ENCODE measurements around the gene MYO18B. TPM values are rescaled to one million over a fixed set of nuclear protein-coding genes. Genes with fewer than 3 reads are reported as not detected.

Gene MYO18B
- total and polyA plus RNA-seq, 2 of the 8 experiments (the other 6 are each of a cell fraction or from before 2014, with no cell fraction given) = 0.62 to 0.78 TPM

- Histone ChIP-seq H3K4me2 (ENCODE audit: insufficient read depth in 1 of 2, low read depth in 2 of 2, low read length in 2 of 2) (no peak overlapping the region), H3K23me2 (ENCODE audit: low read depth, low read length) (no peaks in the 10 kb centered on the region), H2BK20ac (ENCODE audit: low read length) (no peak overlapping the region), H2BK12ac (ENCODE audit: low read depth, low read length) (no peak overlapping the region), H3K18ac (ENCODE audit: extremely low read depth, low read length) (no peak overlapping the region), H2BK120ac (replicated peaks; ENCODE audit: low read depth, low read length) (no peak overlapping the region), H3K56ac (replicated peaks; ENCODE audit: insufficient read length, low read depth, low read length) (no peak overlapping the region), H2BK15ac (ENCODE audit: low read length) (no peak overlapping the region), H4K91ac (replicated peaks; ENCODE audit: insufficient read length, low read length) (no peak overlapping the region), H3K79me1 (ENCODE audit: low read depth, low read length) (no peaks in the 10 kb centered on the region), H3K9ac (replicated peaks in 1 of 4; ENCODE audit: extremely low read depth in 1 of 4, low read depth in 3 of 4, low read length in 3 of 4) (no peak overlapping the region), H2AK5ac (ENCODE audit: low read depth, low read length) (no peak overlapping the region), H3K4ac (replicated peaks; ENCODE audit: insufficient read length, low read depth, low read length) (no peak overlapping the region), H2AFZ (ENCODE audit: low read length) (no peak overlapping the region), H3K4me1 (replicated peaks in 1 of 4; ENCODE audit: control insufficient read depth in 3 of 4, insufficient read depth in 4 of 4, low read length in 3 of 4) (peaks cover 0 to 5% (median 2%) of the 10 kb centered on the region in 4 experiments; a peak in 1 of 7 replicates), H3K27ac (ENCODE audit: low read depth, low read length) (no peak overlapping the region), H4K20me1 (replicated peaks in 1 of 2; ENCODE audit: control insufficient read depth in 1 of 2, insufficient read depth in 2 of 2, low read length in 2 of 2) (no peaks in the 10 kb centered on the region), H2BK5ac (ENCODE audit: low read depth, low read length) (no peak overlapping the region), H3K27me3 (replicated peaks in 1 of 4; ENCODE audit: control insufficient read depth in 3 of 4, extremely low read depth in 1 of 4, insufficient read depth in 3 of 4, low read length in 3 of 4) (no peaks in the 10 kb centered on the region; a peak in 1 of 7 replicates), H3K23ac (ENCODE audit: insufficient read length) (no peak overlapping the region), H4K8ac (ENCODE audit: extremely low read depth, insufficient read depth, low read length) (no peak overlapping the region), H3K14ac (ENCODE audit: insufficient read length) (no peak overlapping the region), H3K36me3 (ENCODE audit: control insufficient read depth in 2 of 4, insufficient read depth in 4 of 4, low read length in 3 of 4) (no peaks in the 10 kb centered on the region), H3K79me2 (ENCODE audit: control insufficient read depth in 1 of 2, insufficient read depth in 2 of 2, low read length in 2 of 2) (no peaks in the 10 kb centered on the region), H4K5ac (ENCODE audit: insufficient read length, low read depth, low read length) (no peak overlapping the region), H3K9me3 (ENCODE audit: insufficient read depth in 2 of 2, low read depth in 1 of 2, low read length in 1 of 2) (0 out of 4 replicates have a peak, but pooled peaks cover 0 to 2% of the 10 kb centered on the region in 2 experiments), H3K4me3 (ENCODE audit: extremely low read depth in 1 of 4, insufficient read depth in 2 of 4, low read depth in 3 of 4, low read length in 4 of 4) (no peak overlapping the region)
- ChIA-PET POLR2A (ENCODE audit: partially characterized antibody) (no interaction called here), CTCF (ENCODE audit: partially characterized antibody) (interaction anchor here (0.9 to 1.6 kb wide), 4 partner anchors 25 to 130 kb away, joined by 3 to 4 read pairs (median 3); no protein-coding TSS in a partner anchor)
- FAIRE-seq = no peak
- WGBS, 2 experiments (ENCODE audit: extremely low coverage in 1 of 2, insufficient coverage in 1 of 2, insufficient read length in 1 of 2, insufficient replicate concordance in 2 of 2, low coverage in 1 of 2, low lambda C conversion rate in 2 of 2, missing lambda C conversion rate in 1 of 2) = 73% methylated on average over 4 of the region's 4 CpGs; no CpG with 5 or more reads in 1 of the 2 experiments
- DNase-seq (ENCODE audit: low read depth in 1 of 2, low spot score in 2 of 2) = no peak
- TF ChIP-seq TBP (IDR thresholded peaks at IDR 0.05; ENCODE audit: low read depth, low read length) (no peak), JUN (IDR thresholded peaks at IDR 0.05; ENCODE audit: low read depth, low read length) (no peak), SAP30 (IDR thresholded peaks at IDR 0.05; ENCODE audit: insufficient read depth, insufficient replicate concordance, low read length) (no peak), RXRA (IDR thresholded peaks at IDR 0.05; ENCODE audit: insufficient read depth, low read depth, low read length) (no peak), CREB1 (IDR thresholded peaks at IDR 0.05) (no peak), ASH2L (IDR thresholded peaks at IDR 0.05; ENCODE audit: low read length) (no peak), BCL11A (IDR thresholded peaks at IDR 0.05; ENCODE audit: low read depth in 2 of 2, low read length in 2 of 2) (no peak), NRF1 (IDR thresholded peaks at IDR 0.05; ENCODE audit: low read depth, low read length) (no peak), MAFK (IDR thresholded peaks at IDR 0.05; ENCODE audit: low read depth, low read length) (no peak), RBBP5 (IDR thresholded peaks at IDR 0.05; ENCODE audit: borderline replicate concordance, low read depth, low read length) (no peak), BRCA1 (IDR thresholded peaks at IDR 0.05; ENCODE audit: low read depth, low read length) (no peak), CHD1 (IDR thresholded peaks at IDR 0.05; ENCODE audit: low read depth, low read length) (no peak)
Observed at GRCh38 chr22:26041931-26042330, 299.9 kb downstream of the MYO18B start.
